Muscle of back (tissue), 11 donors: Measurements from ENCODE around the gene DCTN2. TPM values are rescaled to one million over a fixed set of nuclear protein-coding genes. Genes with fewer than 3 reads are reported as not detected.
"Not testable (repeated sequence)": the region's sequence is repeated elsewhere in the genome, so short reads cannot be mapped to it uniquely, and the experiment has no call there.

Experiments
- DNase-seq, 3 donors: peaks; one replicate each; pipeline versions ENCODE4 v3.0.0 to v3.0.0-alpha.2; 2013
- polyA plus RNA-seq, 10 donors: library from polyadenylated mRNA; unstranded; fragments of 120-200 nt; gene quantifications; one replicate each; pipeline ENCODE4 v1.2.1, GENCODE V29; 2013; ENCODE audit not compliant: insufficient read length in 10 of 10

DCTN2 gene
- polyA plus RNA-seq, 10 donors = 131 to 157 (median 148) TPM

GRCh38 chr12:57518176-57518919 is 28.6 kb downstream of the DCTN2 start:
- peak in 2 of 3 donors; percentile 48 to 70 for DNase-seq

DNA sequence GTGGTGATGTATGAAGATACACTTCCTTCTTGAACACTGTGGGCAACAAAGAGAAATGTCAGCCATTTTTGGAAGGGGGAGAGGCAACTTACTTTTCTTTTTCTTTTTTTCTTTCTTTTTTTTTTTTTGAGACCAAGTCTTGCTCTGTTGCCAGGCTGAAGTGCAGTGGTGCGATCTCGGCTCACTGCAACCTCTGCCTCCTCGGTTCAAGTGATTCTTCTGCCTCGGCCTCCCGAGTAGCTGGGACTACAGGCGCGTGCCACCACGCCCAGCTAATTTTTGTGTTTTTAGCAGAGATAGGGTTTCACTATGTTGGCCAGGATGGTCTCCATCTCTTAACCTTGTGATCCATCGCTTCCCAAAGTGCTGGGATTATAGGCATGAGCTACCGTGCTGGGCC is 29.3 kb downstream of the DCTN2 start:
- not testable (repeated sequence) for DNase-seq

DNA sequence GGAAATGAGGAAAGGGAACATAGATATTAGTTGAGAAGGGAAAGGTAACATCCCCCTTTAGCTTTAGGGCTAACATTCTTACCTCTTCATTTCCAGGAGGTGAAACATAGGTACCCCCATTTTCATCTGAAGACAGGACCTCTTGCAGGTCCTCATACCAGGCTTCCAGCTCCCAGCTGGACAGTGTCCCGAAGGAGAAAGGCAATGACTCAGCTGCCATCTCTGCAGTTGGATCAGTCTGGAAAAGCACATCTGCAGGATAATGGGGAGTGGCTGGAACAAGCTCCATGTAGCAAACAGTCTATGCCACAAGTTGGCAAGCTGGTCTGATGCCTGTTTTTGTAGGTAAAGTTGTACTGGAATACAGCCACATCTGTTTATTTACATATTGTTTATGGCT is 29.8 kb downstream of the DCTN2 start:
- DNase-seq = no peak

DNA sequence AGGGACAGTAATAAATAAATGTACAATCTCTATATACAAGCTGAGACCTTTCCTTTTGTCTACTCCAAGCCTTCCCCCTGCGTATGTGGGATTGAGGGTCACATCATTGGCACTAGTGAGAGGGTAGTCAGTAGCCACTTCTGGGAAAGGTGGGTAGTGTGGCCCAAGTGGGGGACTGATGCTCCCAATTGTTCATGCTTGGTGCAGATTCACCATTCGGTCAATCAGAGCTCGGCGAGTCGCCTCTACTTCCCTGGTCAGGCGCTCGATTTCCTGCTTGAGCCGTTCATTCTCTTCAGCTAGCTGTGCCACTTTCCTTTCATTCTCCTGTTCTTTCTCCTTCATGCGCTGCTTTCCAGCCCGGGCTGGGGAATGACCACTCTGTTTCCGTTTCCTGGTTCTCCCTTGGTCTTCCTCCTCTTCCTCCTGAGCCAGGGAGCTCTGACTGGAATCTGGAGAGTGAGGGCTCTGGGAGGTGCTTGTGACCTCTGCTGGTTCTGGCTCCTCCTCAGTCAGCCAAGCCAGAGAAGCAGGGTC is 30.3 kb downstream of the DCTN2 start:
- no peak for DNase-seq

GRCh38 chr12:57515934-57516541 is 31.0 kb downstream of the DCTN2 start:
- DNase-seq = no peak

DNA sequence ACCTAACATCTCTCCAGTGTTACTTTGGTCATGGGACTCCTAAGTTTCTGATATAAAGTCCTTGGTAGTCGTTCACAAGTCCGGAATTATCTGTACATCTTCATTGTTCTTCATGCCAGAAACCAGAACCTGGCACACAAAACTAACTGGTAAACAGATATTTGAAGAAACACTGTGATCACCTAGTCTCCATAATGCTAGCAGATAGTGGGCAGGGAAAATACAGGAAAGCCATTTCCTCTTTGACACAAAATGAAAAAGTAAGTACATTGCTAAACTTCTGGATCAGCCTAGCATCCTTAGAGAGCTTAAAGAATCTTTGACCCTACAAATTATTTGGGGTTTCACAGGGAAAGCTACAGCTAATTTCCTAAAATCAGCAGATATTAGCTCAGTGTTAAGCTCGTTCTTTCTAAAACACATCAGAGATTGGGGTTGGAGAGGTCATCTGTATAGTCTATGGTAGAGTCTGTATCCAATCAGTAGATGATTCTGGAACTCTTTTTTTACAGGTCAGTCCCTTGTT is 31.5 kb downstream of the DCTN2 start:
- no peak for DNase-seq

DNA sequence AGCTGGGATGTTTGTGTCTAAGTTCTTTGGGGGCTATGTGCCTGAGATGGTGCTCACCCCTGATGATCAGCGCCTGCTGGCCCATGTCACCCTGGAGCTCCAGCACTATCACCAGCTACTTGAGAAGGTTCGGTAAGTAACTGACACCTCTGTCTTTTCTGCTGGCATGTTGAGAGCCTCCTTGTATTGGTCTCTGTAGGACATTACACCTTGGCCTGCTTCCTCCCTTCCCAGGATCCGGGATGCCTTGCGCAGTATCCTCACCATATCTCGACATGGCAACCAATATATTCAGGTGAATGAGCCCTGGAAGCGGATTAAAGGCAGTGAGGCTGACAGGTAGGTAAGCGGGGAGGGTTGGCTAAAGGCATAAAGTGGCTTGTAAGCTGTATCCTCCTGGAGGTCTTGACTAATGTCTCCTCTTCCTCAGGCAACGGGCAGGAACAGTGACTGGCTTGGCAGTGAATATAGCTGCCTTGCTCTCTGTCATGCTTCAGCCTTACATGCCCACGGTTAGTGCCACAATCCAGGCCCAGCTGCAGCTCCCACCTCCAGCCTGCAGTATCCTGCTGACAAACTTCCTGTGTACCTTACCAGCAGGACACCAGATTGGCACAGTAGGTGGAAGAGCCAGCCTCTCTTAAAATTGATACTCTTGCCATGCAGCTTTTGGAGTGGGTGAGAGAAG is 32.1 kb downstream of the DCTN2 start:
- DNase-seq = no peak

DNA sequence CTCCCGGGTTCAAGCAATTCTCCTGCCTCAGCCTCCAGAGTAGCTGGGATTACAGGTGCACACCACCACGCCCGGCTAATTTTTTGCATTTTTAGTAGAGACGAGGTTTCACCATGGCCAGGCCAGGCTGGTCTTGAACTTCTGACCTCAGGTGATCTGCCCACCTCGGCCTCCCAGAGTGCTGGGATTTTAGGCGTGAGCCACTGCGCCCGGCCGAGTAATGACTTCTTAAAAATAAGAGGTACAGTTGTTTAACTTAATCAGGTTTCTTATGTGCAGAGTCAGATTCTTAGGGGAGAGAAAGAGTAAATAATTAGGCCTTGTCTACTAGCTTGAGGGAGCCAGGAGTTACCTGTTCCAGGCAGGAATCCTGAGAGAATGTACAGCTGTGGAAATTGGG is 32.7 kb downstream of the DCTN2 start:
- DNase-seq = not testable (repeated sequence)

DNA sequence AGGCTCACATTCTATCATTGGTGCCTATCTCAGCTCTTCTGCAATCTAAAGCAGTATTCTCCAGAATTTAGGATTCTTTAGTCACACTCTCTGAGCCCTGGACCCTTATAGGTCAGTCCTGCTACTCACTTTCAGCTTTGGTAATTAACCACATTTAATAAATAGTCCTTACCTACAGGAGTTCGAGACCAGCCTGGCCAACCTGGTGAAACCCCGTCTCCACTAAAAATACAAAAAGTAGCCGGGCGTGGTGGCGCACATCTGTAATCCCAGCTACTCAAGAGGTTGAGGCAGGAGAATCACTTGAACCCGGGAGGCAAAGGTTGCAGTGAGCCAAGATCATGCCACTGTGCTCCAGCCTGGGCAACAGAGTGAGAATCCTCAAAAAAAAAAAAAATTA is 33.3 kb downstream of the DCTN2 start:
- not testable (repeated sequence) for DNase-seq

GRCh38 chr12:57513266-57513665 is 33.7 kb downstream of the DCTN2 start:
- no peak for DNase-seq

DNA sequence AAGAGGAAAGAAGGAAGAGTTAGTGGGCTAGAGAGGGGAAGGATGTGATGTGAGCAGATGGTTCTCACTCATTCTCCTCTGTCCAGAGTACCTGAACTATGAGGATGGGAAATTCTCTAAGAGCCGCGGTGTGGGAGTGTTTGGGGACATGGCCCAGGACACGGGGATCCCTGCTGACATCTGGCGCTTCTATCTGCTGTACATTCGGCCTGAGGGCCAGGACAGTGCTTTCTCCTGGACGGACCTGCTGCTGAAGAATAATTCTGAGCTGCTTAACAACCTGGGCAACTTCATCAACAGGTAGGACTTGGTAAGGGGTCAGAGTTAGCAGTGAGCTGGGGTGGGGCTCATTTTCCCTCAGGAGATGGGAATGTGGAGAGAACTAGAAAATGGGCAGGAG is 34.3 kb downstream of the DCTN2 start:
- no peak for DNase-seq

DNA sequence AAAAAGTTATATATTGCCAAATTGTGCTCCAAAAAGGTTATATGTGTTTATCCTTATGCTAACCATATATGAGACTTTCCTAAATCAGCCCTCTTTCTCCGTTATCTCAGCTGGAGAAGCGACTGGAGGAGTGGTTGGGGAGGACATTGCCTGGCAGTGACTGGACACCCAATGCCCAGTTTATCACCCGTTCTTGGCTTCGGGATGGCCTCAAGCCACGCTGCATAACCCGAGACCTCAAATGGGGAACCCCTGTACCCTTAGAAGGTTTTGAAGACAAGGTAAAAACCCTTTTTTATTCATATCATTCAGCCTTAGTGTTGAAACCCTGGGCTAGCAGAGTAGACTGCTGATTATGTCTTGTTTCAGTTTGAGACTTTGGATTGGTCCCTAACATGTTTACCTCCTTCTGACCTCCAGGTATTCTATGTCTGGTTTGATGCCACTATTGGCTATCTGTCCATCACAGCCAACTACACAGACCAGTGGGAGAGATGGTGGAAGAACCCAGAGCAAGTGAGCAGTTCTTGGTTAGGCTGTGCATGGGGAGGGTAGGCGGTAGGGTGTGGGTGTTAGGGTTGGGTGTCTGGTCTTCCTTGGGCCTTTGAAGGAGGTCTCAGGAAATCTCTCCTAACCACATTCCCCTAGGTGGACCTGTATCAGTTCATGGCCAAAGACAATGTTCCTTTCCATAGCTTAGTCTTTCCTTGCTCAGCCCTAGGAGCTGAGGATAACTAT is 35.2 kb downstream of the DCTN2 start:
- no peak for DNase-seq

GRCh38 chr12:57511161-57511560 is 35.8 kb downstream of the DCTN2 start:
- no peak for DNase-seq

- not testable (repeated sequence) for DNase-seq
Observed at GRCh38 chr12:57507796-57508195, 39.2 kb downstream of the DCTN2 start.

- not testable (repeated sequence) for DNase-seq
Observed at GRCh38 chr12:57506541-57506940, 40.5 kb downstream of the DCTN2 start.

DNA sequence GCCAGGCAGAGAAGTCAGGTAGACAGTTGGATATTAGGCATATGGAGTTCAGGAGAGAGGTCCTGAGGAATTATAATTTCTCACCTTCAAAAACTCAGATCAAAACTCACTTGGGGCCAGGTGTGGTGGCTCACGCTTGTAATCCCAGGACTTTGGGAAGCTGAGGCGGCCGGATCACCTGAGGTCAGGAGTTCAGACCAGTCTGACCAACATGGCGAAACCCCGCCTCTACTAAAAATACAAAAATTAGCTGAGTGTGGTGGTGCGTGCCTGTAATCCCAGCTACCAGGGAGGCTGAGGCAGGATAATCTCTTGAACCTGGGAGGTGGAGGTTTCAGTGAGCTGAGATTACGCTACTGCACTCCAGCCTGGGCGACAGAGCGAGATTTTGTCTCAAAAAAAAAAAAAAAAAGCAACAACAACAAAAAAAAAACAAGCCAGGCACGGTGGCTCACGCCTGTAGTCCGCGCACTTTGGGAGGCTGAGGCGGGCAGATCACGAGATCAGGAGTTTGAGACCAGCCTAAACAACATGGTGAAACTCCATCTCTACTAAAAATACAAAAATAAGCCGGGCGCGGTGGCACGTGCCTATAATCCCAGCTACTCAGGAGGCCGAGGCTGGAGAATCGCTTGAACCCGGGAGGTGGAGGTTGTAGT is 44.6 kb downstream of the DCTN2 start:
- DNase-seq = not testable (repeated sequence)

GRCh38 chr12:57500213-57500612 is 46.8 kb downstream of the DCTN2 start:
- DNase-seq = no peak

DNA sequence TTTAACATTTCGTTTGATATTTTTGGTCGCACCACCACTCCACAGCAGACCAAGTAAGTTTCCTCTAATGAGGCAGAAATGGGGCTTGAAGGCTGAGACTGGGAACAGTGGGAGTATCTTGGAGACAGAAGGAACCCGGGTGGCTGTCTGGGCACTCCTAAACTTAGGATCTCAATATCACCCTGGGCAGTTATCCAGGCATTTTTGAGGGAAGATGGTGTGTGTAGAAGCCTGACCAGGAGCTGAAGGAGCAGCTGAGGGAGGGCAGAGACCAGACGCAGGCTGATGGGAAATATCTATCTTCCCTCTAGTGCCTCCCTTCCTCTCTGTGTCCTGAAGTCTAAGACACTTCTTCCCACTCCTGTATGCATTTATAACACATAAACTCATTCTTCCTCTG is 48.4 kb downstream of the DCTN2 start:
- DNase-seq = no peak

GRCh38 chr12:57498132-57498502 is 48.9 kb downstream of the DCTN2 start:
- DNase-seq = no peak

DNA sequence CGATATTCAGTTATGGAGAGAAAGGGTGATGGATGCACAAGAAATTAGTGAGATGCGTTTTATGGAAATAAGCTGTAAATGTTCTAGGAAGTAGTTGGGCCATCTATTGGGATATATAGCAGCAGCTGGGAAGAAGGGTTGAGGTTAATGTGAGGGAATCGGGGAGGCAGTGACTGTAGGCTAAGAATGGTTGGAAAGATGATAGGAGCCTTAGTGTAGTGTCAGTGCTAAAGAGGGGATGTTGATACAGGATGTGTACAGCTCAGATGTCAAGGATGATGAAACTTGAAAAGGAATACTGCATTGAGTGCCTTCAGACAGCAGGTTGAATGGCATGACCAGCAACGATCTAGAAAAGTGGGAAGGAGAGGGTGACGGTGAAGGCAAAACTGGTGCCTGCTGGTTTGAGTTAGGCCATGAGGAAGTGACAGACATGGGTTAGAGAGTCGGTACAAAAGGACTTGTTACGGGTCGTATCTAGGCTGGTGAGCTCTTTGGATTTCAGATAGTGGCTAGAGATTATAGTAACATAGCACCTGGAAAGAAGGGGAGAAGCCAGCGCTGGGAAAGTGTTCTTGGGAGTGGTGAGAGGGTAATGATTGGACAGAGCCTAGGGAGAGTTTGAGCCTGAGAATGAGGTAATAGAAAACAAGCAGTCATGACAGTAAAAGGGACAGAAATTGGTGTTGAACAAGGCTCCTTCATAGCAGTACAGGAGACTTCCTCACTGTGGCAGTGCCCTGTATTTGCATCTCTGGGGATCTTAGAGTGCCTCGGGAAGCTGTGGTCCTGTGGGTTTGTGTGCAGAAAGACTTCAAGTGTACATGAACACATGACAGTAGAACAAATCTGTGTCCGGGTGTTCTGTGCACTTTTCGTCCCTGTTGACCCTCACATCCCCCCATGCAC is 49.5 kb downstream of the DCTN2 start:
- no peak for DNase-seq
